Ureter (tissue), 1 donor: ENCODE results near the gene CDH4. TPM values are rescaled to one million over a fixed set of nuclear protein-coding genes. Genes with fewer than 3 reads are reported as not detected.

Experiments
- DNase-seq: peaks from one replicate; pipeline ENCODE4 v3.0.0-alpha.2; 2020; ENCODE audit warnings: low spot score
- total RNA-seq: library from RNA; stranded (reverse); gene quantifications from one replicate; pipeline ENCODE4 v1.2.4, GENCODE V29; 2023
- donor health status: DM: yes; HTN: yes; CAD: no.

Gene CDH4
- total RNA-seq, 1 donor from 2014 or later, result 0.26 TPM

DNA sequence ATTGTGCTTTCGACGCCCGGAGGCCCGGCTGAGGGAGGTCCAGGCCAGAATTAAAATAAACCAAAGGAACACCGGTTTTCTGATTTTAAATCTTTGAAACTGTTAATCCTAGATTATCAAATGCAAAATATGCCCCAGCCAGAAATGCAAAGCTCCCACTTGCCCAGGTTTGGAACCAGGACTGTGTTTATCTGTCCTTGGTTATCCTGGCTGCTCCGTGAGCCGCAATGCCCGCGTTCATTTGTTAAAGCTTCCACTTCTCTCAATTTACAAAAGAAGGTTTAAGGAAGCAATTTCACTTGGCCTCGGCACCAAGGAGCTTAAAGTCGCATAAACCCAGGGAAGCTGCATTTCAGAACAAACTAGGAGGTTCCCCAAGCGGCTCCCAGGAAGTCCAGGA lies 563.6 kb downstream of the CDH4 start:
- no peak for DNase-seq

DNA sequence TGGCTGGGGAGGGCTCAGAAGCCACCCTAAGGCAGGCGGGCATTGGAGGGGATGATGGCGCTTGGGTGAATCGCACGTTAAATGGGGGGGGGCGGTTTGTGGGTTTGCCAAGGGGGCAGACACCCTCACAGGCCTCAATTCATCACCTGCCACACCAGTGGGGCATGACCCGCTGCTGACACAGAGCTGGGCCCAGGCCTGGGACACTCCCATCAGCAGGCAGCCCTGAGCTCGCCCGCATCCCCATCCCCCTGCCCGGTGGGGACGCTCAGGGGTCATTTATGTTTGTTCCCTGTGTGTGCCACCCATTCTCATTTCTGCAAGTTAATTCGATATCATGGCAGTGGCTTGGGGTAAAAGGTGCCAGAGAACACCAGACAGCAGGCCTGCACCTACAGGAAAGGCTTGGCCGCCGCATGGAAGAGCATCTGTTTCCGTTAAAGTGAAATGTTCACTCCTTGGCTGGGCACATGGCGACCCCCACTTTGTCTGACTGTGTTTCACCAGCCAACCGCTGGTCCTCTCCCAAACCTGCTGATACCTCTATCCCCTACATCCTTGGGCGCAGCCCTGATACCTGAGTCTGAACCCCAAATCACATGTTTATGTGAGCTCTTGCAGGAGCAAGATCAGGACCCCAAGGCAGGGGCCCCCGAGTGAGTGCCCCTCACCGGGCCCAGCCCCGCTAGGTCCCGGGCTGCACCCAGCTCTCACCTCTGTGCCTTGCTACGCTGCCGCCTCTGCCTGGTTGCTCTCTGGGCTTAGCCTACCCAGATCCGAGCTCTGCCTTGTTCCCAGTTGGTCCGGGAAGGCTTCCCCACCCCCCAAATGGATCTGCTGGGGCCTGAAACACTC lies 564.8 kb downstream of the CDH4 start:
- no peak for DNase-seq

DNA sequence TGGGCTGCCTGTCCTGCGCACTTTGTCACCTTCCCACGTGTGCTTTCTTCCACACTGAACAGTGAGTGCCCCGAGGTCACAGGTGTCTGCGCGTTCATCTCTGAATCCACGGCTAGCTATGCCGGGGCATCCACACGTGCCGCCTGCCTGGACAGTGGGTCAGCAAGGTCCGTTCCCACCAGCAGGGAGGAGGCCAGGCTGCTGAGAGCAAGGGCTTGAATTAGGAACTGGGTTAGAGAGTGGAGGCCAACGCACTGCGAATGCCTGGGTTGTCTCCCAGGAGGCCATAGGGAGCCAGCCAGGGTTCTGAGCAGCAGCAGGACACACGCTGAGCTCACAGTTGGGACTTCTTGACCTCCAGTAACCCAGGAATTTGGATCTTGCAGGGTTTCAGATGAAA lies 565.5 kb downstream of the CDH4 start:
- DNase-seq, result no peak

DNA sequence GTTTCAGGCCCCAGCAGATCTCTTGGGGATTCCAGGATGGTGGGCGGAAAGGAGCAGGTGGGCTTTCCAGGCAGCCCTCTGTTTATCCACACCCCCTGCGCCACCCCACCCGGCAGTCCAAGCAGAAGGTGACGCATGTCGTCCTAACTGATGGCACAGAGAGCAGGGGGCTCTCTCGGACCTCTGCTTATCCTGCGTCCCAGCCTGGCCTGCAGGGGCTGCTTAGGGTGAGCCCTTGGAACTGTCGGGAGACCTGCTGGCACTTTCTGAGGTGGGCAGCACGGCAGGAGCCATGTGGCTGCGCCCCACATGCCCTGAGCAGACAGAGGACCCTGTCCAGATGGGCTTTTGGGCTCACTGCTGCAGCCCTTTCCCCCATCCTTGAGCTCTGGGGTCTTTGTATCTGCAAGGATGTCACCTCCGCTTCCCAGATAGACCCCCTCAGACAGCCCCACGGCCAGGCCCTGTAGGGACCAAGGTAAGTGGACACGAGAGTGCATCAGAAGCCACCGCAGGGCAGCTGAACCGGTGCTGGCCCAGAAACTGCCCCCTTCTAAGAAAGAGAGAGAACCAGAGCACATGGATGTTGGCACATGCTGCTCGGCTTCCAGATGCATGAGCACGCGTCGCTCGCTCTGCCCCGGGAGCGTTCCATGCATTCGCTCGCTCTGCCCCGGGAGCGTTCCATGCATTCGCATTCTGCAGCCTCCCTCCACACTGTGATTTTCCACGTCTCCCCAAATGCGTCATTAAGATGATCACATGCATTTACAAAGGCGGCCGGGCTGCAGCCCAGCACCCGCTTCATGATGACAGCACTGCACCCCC lies 566.9 kb downstream of the CDH4 start:
- no peak for DNase-seq

DNA sequence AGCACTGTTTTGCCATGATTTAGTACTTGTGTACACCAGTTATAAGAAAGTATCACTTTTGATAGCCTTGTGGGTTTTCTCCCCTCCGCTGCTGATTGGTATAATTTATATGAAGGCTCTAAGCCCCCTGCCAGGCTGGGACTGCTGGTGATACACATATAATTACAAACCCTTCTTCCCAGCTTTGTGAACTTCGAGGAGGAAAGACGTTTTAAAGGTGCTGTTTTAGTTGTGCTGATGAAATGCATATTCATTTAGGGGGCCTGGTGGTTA lies 567.4 kb downstream of the CDH4 start:
- no peak for DNase-seq

DNA sequence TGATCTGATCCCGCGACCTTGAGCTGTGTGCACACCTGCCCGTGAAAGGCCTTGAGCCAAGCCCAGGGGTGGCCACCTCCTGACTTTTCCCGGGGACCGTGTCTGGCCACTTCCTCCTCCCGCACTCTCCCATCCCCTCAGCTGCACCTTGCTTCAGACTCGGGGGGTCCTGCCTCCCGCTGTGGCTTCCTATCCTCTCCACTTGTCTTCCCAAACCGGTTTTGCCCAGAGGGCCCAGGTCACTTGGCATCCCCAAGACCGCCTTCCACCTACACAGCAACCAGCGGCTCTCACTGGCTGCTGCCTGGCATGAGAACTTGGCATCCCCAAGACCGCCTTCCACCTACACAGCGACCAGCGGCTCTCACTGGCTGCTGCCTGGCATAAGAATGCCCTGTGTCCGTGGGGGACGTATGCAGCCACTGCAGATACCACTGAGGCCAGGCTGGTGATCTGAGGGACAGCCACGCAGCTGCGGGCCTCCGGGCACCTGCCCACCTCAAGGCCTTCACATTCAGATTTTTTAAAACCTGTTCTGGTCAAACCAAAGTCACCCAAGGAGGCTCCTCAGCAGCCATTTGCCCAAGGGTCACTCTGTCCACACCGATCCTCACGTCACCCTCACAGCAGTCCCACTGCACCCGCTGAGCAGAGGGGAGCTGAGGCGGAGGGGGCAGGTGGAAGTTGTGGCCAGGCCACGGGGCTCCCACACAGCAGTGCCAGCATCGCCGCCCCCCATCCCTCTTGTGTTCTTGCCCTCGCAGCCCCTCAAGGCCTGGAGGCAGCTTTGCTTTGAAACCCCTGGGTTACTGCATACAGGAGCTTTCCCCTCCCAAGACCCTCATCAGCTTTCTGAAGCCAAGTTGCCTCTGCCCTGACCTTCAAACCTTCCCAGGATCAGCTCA lies 568.1 kb downstream of the CDH4 start:
- no peak for DNase-seq

DNA sequence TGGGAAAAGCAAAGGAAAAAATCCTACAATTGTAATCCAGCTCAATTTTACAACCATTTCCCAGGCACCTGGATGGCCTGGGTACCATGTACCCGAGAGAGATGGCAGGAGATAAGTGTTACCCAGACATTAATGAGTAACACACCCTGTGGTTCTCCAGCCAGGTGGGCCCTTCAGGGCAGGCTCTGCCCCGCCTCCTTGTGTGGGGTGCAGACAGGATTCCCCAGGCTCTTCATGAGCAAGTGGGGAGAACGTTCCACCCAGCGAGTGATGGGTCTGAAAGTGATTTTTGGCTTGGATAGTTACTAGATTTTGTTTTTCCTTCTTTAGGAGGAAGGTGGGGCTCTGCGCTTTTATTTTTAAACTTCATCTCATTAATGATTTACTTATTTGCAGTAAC lies 569.7 kb downstream of the CDH4 start:
- no peak for DNase-seq

DNA sequence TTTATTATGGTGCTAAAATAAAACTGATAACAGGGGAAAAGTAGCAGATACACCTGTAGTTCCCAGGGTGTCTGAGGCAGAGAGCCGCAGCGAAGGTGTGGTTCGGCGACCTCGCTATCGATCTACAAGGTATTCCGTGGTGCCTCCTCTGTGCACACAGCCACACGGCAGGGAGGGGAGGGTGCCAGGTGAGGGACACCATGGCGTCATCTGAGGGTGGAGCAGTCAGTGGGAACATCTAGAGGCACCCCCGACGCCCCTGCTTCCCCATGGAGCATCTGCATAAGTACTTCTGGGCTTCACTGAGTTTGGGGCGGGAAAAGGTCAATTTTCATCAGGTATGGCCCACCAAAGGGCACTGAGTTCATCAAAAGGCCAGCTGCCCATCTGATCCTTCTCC lies 570.3 kb downstream of the CDH4 start:
- DNase-seq, result no peak

DNA sequence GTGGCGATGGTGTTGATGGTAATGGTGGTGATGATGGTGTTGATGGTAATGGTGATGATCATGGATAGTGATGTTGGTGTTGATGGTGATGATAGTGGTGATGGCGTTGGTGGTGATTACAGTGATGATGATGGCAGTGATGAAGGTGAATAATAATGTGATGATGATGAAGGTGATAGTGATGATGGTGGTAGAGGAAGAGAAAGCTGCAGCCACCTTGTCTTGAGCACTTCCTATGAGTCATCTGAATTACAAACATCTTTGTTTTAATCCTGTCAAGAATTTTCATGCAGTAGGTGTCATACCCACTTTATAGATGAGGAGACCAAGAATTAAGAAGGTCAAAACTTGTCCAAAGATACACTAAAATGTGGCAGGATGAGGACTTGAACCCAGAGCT lies 571.2 kb downstream of the CDH4 start:
- DNase-seq, result no peak

DNA sequence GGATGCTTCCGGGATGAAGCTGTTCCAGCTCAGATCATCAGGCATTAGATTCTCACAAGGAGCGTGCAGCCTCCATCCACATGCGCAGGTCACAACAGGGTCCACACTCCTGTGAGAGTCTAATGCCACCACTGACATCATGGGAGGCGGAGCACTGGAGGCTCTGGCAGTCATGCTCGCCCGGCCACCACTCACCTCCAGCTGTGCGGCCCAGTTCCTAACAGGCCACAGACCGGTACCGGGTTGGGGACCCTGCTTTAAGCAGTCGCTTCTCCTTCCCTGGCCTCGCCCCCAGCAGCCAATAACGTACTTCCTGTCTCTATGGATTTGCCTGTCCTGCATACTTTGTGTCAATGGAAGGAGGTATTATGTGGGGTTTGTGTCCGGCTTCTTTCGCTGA lies 576.8 kb downstream of the CDH4 start:
- DNase-seq, result no peak

DNA sequence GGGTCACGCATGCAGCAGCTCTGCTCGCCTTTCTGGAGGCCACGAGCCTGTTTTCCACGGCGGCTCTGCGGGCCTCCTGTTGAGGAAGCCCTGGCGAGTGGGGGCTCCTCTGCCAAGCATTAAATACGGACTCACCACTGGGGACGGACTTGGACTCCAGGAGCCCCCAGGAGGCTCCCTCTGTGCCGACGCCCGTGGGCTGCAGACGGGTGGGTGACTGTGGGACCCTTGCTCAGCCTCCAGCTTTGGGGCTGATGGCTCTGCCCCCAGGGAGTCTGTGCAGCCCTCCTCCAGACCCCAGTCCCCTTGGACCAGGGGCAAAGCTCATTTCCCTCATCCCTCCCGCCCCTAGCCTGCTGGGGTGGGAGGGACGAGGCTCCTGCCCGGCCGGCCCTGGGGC lies 577.5 kb downstream of the CDH4 start:
- no peak for DNase-seq

DNA sequence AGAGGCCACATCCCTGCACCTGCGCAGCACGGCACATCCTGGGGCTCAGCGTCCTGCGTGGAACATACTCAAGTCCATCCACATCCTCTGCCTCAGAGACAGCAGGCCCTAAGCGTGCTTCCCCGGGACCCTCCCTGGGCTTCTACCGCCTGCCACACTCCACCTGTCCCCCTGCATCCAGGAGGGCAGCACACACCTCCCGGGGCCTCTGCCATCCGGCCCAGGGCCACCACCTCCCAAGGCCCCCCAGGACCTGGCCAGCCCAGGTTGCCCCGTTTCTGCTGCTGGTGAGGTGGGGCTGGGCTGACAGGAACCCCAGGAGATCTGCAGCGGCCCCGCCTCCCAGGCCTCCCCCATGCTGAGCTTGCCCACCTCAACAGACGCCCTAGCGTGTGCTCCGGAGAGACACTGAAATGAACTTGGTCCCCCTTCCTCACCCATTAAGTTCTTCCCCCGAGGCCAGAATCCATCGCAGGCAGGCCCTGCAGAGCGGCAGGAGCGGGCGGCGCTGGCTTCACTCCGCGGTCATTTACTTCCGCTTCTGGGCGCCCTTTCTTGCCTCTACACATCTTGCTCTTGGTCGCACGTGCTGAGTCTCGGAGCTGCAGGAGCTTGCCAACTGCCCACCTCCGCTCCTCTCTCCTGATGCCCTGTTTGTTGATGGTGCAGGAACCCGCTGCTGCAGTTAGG lies 578.3 kb downstream of the CDH4 start:
- no peak for DNase-seq

DNA sequence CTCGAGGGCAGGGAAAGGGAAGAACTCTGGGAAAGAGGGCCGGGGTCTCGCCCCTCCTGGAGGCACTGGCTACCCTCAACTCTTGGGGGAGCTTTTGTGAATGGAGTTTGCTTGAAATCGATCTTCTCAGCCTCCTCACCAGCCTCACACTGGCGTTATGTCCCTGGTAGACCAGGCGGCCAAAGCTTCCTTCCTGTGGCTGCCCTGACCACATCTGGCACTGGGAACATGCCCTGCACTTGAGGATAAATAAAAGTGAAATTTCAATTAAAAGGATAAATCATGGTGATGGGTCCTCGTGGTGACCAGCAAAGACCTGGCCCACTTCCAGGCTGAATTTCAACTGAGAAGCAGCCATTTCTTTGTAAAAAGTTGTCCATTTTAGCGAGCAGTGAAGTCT lies 578.9 kb downstream of the CDH4 start:
- no peak for DNase-seq

DNA sequence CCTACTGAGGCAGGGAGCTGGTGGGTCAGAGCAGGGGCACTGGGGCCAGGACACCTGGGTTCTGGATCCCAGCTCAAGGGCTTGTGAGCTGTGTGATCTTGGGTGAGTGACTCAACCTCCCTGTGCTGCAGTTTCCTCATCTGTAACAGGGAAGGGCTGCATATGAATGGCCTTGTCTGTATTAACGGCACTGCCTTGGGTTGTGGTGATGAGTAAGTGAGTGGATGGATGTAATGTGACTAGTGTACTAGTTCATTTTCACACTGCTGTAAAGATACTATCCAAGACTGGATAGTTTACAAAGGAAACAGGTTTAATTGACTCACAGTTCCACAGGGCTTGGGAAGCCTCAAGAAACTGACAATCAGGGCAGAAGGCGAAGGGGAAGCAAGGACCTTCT lies 580.1 kb downstream of the CDH4 start:
- DNase-seq, result no peak

DNA sequence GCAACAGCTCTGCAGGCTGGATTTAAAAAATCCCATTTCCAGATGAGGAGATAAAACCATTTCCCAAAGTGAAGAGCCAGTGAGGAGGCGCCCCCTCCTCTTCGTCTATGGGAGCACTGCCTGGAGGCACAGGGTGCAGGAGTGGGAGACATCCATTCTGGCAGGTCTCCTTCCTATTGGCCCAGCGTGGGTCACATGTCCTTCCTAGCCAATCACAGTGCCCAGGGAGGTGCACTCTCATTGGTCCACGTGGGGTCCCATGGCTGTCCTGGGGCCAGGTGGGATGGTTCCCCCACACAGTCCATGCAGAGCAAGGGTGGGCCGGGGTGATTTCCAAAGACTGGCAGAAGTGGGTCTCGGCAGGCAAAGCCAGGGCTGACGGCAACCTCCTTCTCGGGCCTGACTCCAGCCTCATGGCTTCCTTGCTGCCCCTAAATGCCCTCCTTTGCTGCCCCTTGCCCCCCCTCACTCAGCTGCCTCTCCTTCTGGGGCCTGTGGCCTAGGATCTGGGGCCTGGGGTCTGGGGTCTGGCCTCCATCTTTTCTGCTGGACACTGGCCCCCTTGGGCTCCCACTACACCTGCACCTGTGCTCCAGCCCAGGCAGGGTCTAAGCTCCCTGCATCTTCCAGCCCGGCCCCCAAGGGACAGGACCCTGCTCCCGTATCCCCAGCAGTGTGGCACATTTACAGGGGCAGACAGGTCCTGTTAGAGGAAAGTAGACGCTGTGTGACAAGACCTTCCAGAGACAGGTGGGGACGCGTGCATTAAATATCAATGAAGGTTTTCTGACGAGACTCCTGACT lies 581.9 kb downstream of the CDH4 start:
- DNase-seq, result no peak

DNA sequence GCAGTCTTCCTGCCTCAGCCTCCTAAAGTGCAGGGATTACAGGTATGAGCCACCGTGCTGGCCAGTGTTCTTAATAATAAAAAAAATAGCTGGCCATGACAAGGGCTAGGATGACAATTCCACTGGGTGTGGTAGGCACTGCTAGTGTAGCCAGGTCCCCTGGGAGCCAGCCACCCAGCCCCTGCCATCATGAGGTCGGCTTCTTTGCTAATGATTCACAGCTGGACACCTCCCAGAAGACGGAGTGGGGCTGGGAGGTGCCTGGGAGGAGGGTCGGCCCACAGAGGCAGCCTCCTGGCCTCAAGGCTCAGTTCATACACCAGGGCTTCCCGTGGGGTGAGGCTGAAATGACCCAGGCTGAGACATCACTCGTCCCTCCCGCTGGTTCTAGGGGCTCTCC lies 583.2 kb downstream of the CDH4 start:
- DNase-seq, result no peak

DNA sequence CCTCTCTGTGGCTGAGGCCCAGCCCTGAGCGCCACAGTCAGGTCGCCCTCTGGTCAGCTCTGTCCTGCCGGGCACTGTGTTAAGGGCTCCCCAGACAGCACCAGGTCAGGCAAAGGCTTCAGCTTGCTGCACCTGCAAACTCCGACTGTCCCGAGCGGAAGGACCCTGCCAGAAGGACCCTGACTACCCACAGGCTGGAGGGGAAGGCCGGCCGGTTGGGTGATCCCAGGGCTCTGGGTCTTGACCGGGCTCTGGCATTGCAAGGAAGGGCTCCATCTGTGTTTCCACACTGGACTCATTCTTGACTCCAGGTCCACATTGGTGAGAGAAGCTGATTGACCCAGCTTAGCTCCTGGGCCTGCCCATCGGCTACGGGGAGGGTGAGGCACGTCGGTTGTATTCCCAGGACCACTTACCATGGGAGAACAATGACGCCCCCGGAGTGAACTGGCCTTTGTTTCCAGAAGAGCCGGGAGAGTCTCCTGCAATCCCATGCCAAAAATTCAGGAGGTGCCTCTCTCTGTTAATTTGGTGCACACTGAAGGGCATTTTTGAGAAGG lies 583.8 kb downstream of the CDH4 start:
- no peak for DNase-seq

DNA sequence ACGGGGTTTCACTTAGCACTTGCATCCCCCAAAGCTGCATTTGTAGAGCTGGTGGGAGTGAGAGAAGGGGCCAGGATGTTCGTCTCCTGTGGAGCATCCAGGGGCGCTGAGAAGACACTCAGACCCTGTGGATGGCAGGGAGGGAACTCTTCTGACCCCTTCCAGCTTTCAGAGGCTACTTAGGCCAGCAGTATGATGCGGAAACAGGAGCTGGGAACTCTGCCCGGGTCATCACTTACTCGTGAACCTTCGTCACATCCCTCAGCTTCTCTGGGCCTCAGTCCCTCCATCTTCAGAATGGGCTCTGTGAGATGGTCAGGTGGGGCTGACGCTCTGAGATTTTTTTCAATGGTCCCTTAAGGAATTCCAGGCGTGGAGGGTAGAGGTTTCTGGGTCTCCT lies 585.1 kb downstream of the CDH4 start:
- DNase-seq, result no peak

DNA sequence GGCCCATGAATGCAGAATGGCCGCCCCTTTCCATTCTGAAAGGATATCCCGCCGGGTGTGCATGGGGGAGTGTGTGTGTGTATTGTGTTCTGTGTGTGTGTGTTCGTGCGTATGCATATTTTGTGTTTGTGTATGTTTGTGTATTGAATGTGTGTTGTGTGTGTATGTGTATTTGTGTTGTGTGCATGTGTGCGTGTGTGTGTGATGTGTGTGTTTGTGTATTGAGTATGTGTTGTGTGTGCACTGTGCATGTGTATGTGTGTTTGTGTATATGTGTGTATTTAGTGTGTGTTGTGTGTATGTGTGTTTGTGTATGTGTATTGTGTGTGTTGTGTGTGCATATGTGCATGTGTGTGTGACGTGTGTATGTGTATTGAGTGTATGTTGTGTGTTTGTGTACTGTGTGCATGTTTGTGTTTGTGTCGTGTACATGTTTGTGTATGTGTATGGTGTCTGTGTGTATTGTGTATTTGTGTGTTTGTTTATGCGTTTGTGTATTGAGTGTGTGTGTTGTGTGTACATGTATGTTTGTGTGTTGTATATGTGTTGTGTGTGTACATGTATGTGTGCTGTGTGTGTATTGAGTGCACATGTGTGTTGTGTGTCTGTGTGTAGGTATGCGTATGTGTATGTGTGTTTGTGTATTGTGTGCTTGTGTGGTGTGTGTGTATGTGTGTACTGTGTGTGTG lies 587.3 kb downstream of the CDH4 start:
- no peak for DNase-seq
